ENCODE measurements around the gene BRMS1.

GRCh38 chr11:66363187-66363601, 18.3 kb upstream of the BRMS1 start:
- TF ChIP-seq CTCF (conservative IDR thresholded peaks at IDR 0.05; ENCODE audit: low read depth, low read length) = no peak
- TF ChIP-seq EZH2 (IDR thresholded peaks at IDR 0.05; ENCODE audit: borderline replicate concordance, low read depth, low read length, poor library complexity, severe bottlenecking) = no peak
